ENCODE measurements around the gene S100A1. TPM values are rescaled to one million over a fixed set of nuclear protein-coding genes. Genes with fewer than 3 reads are reported as not detected.

The S100A1 gene
- total RNA-seq, 4 donors from 2014 or later, result 3.7 to 4.4 TPM; not detected in 2

DNA sequence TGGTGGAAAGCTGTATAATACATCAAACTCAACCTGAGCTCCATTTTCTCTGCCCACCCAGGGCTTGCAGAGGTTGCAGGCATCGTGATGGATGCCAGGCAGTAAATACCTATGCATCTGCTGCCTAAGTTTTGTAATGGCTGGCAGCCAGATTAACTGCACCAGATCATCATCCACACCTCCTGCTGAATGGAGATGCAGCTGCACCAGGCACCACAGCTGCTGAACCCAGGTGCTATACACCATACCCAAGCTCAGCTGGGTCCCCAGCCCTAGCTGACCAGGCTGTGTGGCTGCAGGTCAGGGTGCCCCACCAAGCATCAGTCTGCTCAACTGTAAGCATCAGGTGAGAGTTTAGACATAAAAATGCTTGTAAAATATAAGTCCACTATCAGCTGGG is 23.5 kb downstream of the S100A1 start:
- no peak for DNase-seq
- TF ChIP-seq, protein P1, sequence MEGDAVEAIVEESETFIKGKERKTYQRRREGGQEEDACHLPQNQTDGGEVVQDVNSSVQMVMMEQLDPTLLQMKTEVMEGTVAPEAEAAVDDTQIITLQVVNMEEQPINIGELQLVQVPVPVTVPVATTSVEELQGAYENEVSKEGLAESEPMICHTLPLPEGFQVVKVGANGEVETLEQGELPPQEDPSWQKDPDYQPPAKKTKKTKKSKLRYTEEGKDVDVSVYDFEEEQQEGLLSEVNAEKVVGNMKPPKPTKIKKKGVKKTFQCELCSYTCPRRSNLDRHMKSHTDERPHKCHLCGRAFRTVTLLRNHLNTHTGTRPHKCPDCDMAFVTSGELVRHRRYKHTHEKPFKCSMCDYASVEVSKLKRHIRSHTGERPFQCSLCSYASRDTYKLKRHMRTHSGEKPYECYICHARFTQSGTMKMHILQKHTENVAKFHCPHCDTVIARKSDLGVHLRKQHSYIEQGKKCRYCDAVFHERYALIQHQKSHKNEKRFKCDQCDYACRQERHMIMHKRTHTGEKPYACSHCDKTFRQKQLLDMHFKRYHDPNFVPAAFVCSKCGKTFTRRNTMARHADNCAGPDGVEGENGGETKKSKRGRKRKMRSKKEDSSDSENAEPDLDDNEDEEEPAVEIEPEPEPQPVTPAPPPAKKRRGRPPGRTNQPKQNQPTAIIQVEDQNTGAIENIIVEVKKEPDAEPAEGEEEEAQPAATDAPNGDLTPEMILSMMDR (IDR thresholded peaks at IDR 0.05), result no peak
- TF ChIP-seq POLR2AphosphoS5 (IDR thresholded peaks at IDR 0.05), result no peak
- no peak for TF ChIP-seq POLR2A (IDR thresholded peaks at IDR 0.05)
- no peak for TF ChIP-seq EP300 (IDR thresholded peaks at IDR 0.05; ENCODE audit: low read depth)
- no peak overlapping the region for H3K27ac ChIP-seq
- in situ Hi-C loops (cut with MboI; ENCODE audit: low pct_ligation_motif_present in 1 of 4, low pct_unique_long_range_greater_than_20kb in 1 of 4, low sequenced_read_pairs in 3 of 4) (loop anchor here in 2 of 4 donors (25.0 kb wide), 2 partner anchors 311 to 336 kb away; partner anchors contain the start of genes CREB3L4 (in 1 of the 2), CRTC2 (in 1 of the 2), JTB (in 1 of the 2) and RAB13 (in 1 of the 2)), intact Hi-C loops (cut with DNase I; ENCODE audit: low total_unique reads) (no loop called here)
- peaks cover 0 to 11% (median 4%) of the 10 kb centered on the region in 4 donors for H3K4me1 ChIP-seq
- H3K36me3 ChIP-seq, result no peaks in the 10 kb centered on the region
- H3K27me3 ChIP-seq, result no peaks in the 10 kb centered on the region
- no peak overlapping the region for H3K4me3 ChIP-seq
- no peaks in the 10 kb centered on the region for H3K9me3 ChIP-seq
- 29 to 80% methylated on average over 1 of the region's 1 CpG for WGBS, 2 donors (ENCODE audit: low coverage in 1 of 2)

DNA sequence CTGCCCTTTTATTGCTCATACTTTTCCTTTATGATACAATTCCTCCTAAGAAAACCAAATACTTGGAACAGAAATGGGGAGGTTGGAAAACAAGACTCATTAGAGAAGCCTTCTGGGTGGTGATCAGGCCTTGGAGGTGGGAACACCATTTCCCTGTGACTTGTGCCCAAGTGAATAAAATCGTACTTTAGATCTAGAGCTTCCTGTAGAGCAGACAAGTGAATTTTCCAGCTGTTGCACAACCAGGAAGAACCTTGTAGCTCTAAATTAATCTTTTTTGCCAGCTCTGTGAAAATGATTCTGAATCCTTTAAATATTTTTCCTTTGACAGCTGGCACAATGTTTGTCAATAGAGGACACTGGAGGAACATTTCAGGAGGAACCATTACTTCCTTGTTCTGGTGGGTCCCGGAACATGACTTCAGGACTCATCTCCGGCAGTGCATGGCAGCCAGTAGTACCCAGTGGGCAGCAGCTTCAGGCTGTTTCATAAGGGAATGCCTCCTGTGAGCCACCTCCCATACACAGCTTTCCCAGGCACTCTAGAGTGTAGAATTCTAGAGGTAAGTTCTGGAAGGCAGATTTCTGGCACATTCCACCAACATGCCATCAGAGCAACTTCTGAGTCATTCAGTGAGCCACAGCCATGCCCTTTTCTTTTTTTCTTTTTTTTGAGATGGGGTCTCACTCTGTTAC is 24.7 kb downstream of the S100A1 start:
- Histone ChIP-seq H3K27ac (peak overlapping the region; percentile 42 to 59 (median 53)), H3K36me3 (no peaks in the 10 kb centered on the region), H3K4me1 (peaks cover 0 to 12% (median 4%) of the 10 kb centered on the region in 4 donors), H3K9me3 (no peaks in the 10 kb centered on the region), H3K4me3 (no peak overlapping the region), H3K27me3 (no peaks in the 10 kb centered on the region)
- intact Hi-C loops (cut with DNase I; ENCODE audit: low total_unique reads), result no loop called here
- 14 to 55% methylated on average over 1 to 3 of the region's 3 CpGs for WGBS, 2 donors (ENCODE audit: low coverage in 1 of 2)
- TF ChIP-seq, protein P1 (IDR thresholded peaks at IDR 0.05), result no peak
- no peak for TF ChIP-seq EP300 (IDR thresholded peaks at IDR 0.05; ENCODE audit: low read depth)
- TF ChIP-seq POLR2AphosphoS5 (IDR thresholded peaks at IDR 0.05), result no peak
- TF ChIP-seq POLR2A (IDR thresholded peaks at IDR 0.05), result no peak
- in situ Hi-C loops (cut with MboI; ENCODE audit: low pct_ligation_motif_present in 1 of 4, low pct_unique_long_range_greater_than_20kb in 1 of 4, low sequenced_read_pairs in 3 of 4), result loop anchor here in 2 of 4 donors (25.0 kb wide), 2 partner anchors 309 to 334 kb away; partner anchors contain the start of genes CREB3L4 (in 1 of the 2), CRTC2 (in 1 of the 2), JTB (in 1 of the 2) and RAB13 (in 1 of the 2)
- DNase-seq, result no peak

GRCh38 chr1:153655333-153655732 is 27.1 kb downstream of the S100A1 start:
- TF ChIP-seq POLR2AphosphoS5 (IDR thresholded peaks at IDR 0.05) (no peak), POLR2A (IDR thresholded peaks at IDR 0.05) (no peak), EP300 (IDR thresholded peaks at IDR 0.05; ENCODE audit: low read depth) (no peak)
- TF ChIP-seq, protein P1 (IDR thresholded peaks at IDR 0.05), result no peak
- in situ Hi-C loops (cut with MboI; ENCODE audit: low pct_ligation_motif_present in 1 of 4, low pct_unique_long_range_greater_than_20kb in 1 of 4, low sequenced_read_pairs in 3 of 4), result loop anchor here in 2 of 4 donors (25.0 kb wide), 2 partner anchors 307 to 332 kb away; partner anchors contain the start of genes CREB3L4 (in 1 of the 2), CRTC2 (in 1 of the 2), JTB (in 1 of the 2) and RAB13 (in 1 of the 2)
- Histone ChIP-seq H3K9me3 (no peaks in the 10 kb centered on the region), H3K27me3 (no peaks in the 10 kb centered on the region), H3K27ac (no peak overlapping the region), H3K36me3 (no peaks in the 10 kb centered on the region), H3K4me1 (peaks cover 0 to 27% (median 16%) of the 10 kb centered on the region in 4 donors), H3K4me3 (no peak overlapping the region)
- intact Hi-C loops (cut with DNase I; ENCODE audit: low total_unique reads), result no loop called here
- DNase-seq, result no peak
- 86 to 96% methylated on average over 3 of the region's 3 CpGs for WGBS, 2 donors (ENCODE audit: low coverage in 1 of 2)

DNA sequence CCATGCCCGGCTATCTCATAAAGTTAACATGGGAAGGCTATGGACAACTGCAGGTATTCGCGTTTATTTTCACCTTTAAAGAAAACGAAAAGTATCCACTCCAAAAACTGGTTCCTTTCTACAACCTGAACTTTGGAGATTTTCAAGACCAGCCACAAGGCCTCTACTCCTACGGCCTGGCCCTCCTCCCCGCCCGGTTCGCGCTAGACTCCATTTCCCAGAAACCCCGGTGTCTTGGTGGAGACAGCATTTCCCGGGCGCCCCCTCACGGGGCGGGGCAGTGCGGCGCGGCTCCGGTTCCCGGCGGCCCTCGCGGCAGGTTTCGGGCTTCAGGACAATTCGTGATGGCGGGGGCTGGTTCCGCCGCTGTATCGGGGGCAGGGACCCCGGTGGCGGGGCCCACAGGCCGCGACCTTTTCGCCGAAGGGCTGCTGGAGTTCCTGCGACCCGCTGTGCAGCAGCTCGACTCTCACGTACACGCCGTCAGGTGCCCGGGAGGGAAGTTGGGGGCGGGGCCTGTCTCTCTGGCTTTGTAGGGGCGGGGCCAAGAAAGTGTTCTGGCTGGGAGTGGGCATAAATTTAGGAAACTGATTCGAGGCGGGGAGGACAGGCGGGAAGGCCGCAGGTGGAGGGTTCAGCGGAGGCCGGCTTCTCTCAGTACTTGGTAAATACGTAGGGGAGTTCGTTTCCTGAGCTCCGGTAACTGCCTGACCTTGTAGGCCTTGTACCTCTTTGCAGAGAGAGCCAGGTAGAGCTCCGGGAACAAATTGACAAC is 30.4 kb downstream of the S100A1 start, which contains the start of gene SNAPIN:
TSS of gene SNAPIN (plus strand) at position 304 of the 775 bp plus-strand sequence. CDS start at position 345, 41 bp downstream.
- H3K9me3 ChIP-seq, result no peaks in the 10 kb centered on the region
- H3K36me3 ChIP-seq, result peaks cover 0 to 30% (median 14%) of the 10 kb centered on the region in 4 donors
- WGBS, 2 donors (ENCODE audit: low coverage in 1 of 2), result 0 to 2% methylated on average over 2 to 51 of the region's 53 CpGs
- H3K27me3 ChIP-seq, result no peaks in the 10 kb centered on the region
- H3K4me1 ChIP-seq, result peaks cover 0 to 16% (median 12%) of the 10 kb centered on the region in 4 donors
- peak; percentile 93 for DNase-seq
- H3K4me3 ChIP-seq, result peak within 1 kb of the TSS; percentile 69 to 88 (median 77)
- TF ChIP-seq POLR2AphosphoS5 (IDR thresholded peaks at IDR 0.05) (peak in 2 of 3 donors; percentile 66 to 78), POLR2A (IDR thresholded peaks at IDR 0.05) (peak; percentile 66), EP300 (IDR thresholded peaks at IDR 0.05; ENCODE audit: low read depth) (no peak)
- TF ChIP-seq, protein P1 (IDR thresholded peaks at IDR 0.05), result peak in 3 of 5 experiments; percentile 5 to 34 (median 6)
- in situ Hi-C loops (cut with MboI; ENCODE audit: low pct_ligation_motif_present in 1 of 4, low pct_unique_long_range_greater_than_20kb in 1 of 4, low sequenced_read_pairs in 3 of 4), result loop anchor here in 2 of 4 donors (25.0 kb wide), 2 partner anchors 304 to 329 kb away; partner anchors contain the start of genes CREB3L4 (in 1 of the 2), CRTC2 (in 1 of the 2), JTB (in 1 of the 2) and RAB13 (in 1 of the 2)
- intact Hi-C loops (cut with DNase I; ENCODE audit: low total_unique reads), result no loop called here
- H3K27ac ChIP-seq, result peak within 1 kb of the TSS; percentile 94 to 96 (median 95)
